HG02970 (cell line): ENCODE measurements around the gene BSN.
"Not testable (repeated sequence)": the region's sequence is repeated elsewhere in the genome, so short reads cannot be mapped to it uniquely, and the experiment has no call there.

Experiments
- ATAC-seq: cut with Tn5 transposase; IDR thresholded peaks from one replicate; pipeline ENCODE4 v1.9.1; 2021; ENCODE audit warnings: mild to moderate bottlenecking, moderate library complexity, moderate number of reproducible peaks; ENCODE audit not compliant: unreplicated experiment, low FRiP score

BSN gene

GRCh38 chr3:49534581-49535441, 19.5 kb upstream of the BSN start:
- ATAC-seq: no peak

DNA sequence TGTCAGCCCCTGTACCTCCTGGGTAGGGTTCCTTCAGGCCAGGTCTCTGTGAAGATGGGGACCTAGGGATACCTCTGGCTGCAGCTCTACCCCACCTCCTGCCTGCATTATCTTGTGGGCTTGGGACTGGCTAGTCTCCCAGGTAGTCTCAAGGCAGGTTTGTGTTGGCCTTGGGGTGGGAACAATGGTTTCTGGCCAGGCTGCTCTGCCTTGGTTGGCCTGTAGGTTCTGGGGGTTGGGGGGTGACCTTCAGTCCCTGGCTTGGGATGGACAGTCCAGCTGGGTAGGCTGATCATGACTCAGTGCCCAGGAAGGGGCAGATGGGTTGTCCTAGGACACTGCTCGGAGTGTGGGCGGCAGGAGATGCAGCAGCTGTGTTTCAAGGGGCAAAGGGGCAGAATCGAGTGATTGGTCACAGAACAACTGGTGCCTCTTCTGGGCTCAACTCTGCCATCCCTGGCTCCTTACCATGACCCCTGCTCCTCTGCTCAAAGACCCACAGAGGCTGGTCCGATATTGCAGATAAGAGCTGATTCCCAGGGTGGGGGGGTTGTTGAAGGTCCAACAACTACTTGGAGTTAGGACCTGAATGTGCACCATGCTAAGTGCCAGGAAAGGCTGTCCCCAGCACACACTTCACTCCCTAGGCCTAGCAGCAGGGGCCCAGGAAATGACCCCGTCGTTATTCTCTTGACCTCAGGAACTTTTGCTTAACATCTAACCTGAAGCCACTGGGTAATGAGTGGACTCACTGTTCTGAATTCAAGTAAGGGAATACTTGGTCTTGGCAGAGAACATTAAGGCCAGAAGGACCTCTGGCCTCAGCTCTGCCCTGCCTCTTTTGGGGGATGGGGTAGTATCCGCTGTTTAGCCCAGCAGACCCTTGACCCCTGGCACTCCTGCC, 18.1 kb upstream of the BSN start:
- no peak for ATAC-seq

- ATAC-seq: no peak
Observed at GRCh38 chr3:49536875-49537533, 17.3 kb upstream of the BSN start.

- ATAC-seq: peak; percentile 87
Observed at GRCh38 chr3:49539659-49540560, 14.4 kb upstream of the BSN start.

- no peak for ATAC-seq
Observed at GRCh38 chr3:49552087-49552486, 2.2 kb upstream of the BSN start.

GRCh38 chr3:49553324-49553691, 969 bp upstream of the BSN start:
- no peak for ATAC-seq

DNA sequence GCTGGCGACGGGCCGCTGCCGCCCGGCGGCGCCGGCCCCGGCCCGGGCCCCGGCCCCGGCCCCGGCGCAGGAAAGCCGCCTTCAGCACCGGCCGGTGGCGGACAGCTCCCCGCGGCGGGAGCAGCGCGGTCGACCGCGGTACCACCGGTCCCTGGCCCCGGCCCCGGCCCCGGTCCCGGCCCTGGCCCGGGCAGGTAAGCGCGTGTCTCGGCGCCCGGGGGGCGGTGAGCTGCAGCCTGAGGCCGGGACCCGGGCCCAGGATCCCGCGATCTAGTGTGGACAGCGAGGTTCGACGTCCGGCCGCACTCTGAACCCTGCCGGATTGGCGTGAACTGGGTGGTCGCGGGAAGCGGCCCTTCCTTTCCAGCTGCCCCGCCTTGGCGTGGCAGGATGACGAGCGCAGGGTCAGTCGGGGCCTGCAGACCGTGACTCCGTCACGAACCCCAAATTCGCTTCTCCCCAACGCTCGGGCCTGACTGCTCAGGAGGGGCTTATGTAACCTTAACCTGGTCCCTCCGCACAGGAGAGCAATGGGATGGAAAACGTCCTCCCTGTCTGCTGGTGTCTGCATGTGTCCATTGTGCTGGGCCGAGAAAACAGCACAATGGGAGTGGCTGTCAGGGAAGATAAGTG, 472 bp downstream of the BSN start:
- peak; percentile 65 for ATAC-seq

- ATAC-seq: no peak
Observed at GRCh38 chr3:49556500-49557275, 2.4 kb downstream of the BSN start.

DNA sequence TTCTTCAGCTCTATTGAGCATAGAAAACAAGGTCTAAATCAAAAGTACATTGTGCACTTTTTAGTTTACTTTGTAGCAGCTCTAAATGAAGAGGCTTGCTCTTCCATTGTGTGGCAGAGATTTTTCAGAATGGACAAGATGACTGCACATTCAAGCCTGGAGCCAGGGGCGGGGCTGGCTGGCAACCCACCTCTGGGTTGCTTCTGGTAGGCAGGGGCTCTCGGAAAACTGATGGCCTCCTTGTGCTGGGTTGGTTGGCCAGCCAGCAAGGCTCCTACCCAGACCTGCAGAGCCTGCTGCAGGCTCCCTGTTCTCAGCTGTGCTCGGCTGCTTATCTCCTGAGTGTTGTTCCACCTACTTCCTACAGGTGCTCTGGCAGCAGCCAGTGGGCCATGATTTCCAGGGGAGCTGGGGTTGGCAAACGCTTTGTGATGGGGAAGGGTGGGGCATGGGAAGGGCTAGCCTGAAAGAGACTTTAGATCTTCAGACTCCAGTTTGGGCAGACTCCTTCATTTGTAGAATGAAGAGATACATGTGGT, 8.8 kb downstream of the BSN start:
- ATAC-seq: no peak

DNA sequence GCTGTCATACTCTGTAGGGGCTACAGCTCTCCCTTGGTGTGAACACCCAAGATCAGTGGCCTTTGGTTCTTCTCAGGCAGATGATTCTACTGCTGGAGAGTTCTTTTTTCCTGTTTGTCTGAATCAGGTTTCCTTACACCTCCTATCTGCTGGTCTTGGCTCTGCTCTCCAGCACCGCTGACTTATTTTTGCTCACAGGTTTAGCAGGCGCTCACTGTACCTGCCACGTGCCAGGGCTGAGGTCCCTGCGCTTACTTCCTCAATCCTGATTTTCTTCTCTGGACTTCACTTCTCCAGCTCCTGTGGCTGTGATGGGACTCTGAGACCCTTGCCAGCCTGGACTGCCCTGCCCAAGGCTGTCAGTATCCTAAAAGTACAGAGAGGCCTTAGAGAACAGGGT, 9.5 kb downstream of the BSN start:
- ATAC-seq: no peak

DNA sequence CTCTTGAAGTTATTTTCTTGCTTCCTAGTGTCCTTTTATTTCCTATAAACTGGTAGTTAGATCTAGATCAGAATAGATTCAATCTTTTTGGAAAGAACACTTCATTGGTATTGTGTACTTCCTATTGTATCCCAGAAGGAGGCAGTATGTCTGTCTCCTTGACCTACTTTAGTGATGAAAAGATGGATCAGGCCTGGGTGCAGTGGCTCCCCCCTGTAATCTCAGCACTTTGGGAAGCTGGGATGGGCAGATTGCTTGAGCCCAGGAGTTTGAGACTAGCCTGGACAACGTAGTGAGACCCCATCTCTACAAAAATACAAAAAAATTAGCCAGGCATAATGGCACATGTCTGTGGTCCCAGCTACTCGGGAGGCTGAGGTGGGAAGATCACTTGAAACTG, 12.0 kb downstream of the BSN start:
- no peak for ATAC-seq

- no peak for ATAC-seq
Observed at GRCh38 chr3:49567406-49567805, 13.1 kb downstream of the BSN start.

- ATAC-seq: no peak
Observed at GRCh38 chr3:49568965-49569364, 14.7 kb downstream of the BSN start.

GRCh38 chr3:49570028-49570654, 15.9 kb downstream of the BSN start:
- no peak for ATAC-seq

DNA sequence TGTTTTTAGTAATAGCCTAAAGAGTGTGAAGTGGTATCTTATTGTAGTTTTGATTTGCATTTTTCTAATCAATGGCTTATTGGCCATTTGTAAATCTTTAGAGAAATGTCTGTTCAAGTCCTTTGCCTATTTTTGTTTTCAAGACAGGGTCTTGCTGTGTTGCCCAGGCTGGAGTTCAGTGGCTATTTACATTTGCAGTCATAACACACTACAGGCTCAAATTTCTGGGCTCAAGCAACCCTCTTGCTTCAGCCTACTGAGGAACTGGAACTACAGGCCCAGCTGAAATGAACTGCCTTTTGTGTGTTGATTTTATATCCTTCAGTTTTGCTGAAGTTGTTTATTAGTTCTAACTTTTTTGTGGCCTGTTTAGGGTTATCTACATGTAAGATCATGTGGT, 27.9 kb downstream of the BSN start:
- ATAC-seq: no peak

DNA sequence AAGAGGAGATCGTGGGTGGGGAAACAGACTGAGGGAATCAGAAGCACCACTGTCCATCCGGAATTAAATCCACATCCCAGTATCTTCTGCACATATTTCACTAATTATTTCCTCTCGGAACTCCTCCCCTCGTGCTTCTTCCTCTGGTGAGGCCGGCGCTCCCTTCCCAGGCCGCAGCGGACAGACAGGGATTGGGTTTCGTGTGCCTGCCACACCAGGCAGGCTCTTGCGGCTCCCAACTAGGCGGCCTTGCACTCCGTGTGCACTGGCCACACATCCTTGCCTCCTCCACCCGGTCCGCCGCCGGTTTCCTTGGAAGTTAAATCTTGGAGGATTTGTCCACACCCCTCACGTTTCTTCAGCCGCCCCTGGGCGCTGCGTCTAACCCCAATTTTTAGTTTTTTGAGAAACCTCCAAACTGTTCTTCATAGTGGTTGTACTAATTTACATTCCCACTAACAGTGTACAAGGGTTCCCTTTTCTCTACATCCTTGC, 31.0 kb downstream of the BSN start:
- ATAC-seq: not testable (repeated sequence)

GRCh38 chr3:49591615-49592014, 37.3 kb downstream of the BSN start:
- no peak for ATAC-seq

DNA sequence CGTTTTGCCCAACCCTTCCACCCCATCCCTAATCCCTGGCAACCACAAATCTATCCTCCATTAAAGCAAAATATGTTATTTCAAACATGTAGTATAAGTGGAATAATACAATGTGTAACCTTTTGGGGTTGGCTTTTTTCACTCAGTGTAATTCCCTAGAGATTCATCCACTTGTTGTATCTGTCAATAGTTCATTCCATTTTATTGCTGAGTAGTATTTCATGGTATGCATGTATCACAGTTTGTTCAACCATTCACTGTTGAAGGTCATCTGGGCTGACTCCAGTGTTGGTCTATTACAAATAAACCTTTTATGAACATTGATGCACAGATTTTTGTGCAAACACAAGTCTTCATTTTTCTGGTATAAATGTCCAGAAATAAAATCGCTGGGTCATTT, 38.8 kb downstream of the BSN start:
- no peak for ATAC-seq
